Lower lobe of right lung (tissue), 2 donors: ENCODE results near the gene ASTN1. TPM values are rescaled to one million over a fixed set of nuclear protein-coding genes. Genes with fewer than 3 reads are reported as not detected.
A peak's percentile ranks its signal among the peaks of the same experiment; 100 is the strongest.

Experiments
- ATAC-seq, 2 donors: fragments of 200-7000 bp; cut with Tn5 transposase; one replicate each; pipeline ENCODE4 v1.9.1; 2020 to 2022; ENCODE audit warnings: mild to moderate bottlenecking in 2 of 2, moderate library complexity in 2 of 2
- DNase-seq: peaks from one replicate; pipeline ENCODE4 v3.0.0-alpha.2; 2020
- H3K27ac ChIP-seq: fragments of 200-600 bp; one replicate; pipeline ENCODE4 v1.8.0; 2022
- H3K27me3 ChIP-seq: fragments of 200-600 bp; one replicate; pipeline ENCODE4 v1.8.0; 2022; ENCODE audit warnings: low read depth
- H3K36me3 ChIP-seq: fragments of 200-600 bp; one replicate; pipeline ENCODE4 v1.8.0; 2022; ENCODE audit warnings: mild to moderate bottlenecking
- H3K4me1 ChIP-seq: fragments of 200-600 bp; one replicate; pipeline ENCODE4 v1.8.0; 2022
- H3K4me3 ChIP-seq: fragments of 200-600 bp; one replicate; pipeline ENCODE4 v1.8.0; 2022; ENCODE audit warnings: mild to moderate bottlenecking
- H3K9me3 ChIP-seq: fragments of 200-600 bp; one replicate; pipeline ENCODE4 v1.8.0; 2022
- intact Hi-C: fragments of 100-400 bp; cut with DNase I; formaldehyde crosslinking; loops from one replicate; pipeline ENCODE4 v1.11.0; 2022
- total RNA-seq: library from RNA; stranded (reverse); fragmentation: NEBNext Ultra II Directional; extraction: Animal tissue kit (Norgen Biotek cat#: 25700); gene quantifications from one replicate; pipeline ENCODE4 v1.2.1, GENCODE V29; 2021
- TF ChIP-seq, protein P1 (sequence below): fragments of 200-600 bp; IDR thresholded peaks from one replicate; pipeline ENCODE4 v1.8.0; 2022; ENCODE audit warnings: antibody characterized with exemption, mild to moderate bottlenecking
- donor health status: DM: no; HTN: yes; CAD: no; lungs with severe emphysema.

Gene ASTN1
- total RNA-seq, 1 donor from 2014 or later, result 0.41 TPM

DNA sequence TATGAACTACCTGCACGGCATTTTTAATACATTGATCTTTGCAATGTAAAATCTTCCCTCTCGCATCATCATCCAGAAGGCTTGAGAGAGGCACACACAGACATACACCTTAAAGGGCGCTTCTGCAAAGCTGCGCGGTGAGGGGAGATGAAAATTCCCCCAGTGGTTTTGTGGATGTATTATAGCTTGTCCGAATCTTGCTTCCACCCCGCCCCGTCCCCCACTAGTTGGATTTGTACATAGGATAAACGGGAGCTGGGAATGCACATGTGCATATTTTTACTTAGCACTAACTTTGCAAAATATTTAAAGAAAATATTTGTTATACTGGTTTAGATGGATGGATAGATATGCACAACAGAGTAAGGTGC lies 542 bp upstream of the ASTN1 start:
- Histone ChIP-seq H3K4me1 (no peaks in the 10 kb centered on the region), H3K4me3 (no peak overlapping the region), H3K9me3 (no peaks in the 10 kb centered on the region), H3K36me3 (no peaks in the 10 kb centered on the region), H3K27me3 (peaks cover 43% of the 10 kb centered on the region), H3K27ac (no peak overlapping the region)
- ATAC-seq (no peak), DNase-seq (no peak)
- intact Hi-C loops, result no loop called here
- TF ChIP-seq, protein P1, sequence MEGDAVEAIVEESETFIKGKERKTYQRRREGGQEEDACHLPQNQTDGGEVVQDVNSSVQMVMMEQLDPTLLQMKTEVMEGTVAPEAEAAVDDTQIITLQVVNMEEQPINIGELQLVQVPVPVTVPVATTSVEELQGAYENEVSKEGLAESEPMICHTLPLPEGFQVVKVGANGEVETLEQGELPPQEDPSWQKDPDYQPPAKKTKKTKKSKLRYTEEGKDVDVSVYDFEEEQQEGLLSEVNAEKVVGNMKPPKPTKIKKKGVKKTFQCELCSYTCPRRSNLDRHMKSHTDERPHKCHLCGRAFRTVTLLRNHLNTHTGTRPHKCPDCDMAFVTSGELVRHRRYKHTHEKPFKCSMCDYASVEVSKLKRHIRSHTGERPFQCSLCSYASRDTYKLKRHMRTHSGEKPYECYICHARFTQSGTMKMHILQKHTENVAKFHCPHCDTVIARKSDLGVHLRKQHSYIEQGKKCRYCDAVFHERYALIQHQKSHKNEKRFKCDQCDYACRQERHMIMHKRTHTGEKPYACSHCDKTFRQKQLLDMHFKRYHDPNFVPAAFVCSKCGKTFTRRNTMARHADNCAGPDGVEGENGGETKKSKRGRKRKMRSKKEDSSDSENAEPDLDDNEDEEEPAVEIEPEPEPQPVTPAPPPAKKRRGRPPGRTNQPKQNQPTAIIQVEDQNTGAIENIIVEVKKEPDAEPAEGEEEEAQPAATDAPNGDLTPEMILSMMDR, result no peak

DNA sequence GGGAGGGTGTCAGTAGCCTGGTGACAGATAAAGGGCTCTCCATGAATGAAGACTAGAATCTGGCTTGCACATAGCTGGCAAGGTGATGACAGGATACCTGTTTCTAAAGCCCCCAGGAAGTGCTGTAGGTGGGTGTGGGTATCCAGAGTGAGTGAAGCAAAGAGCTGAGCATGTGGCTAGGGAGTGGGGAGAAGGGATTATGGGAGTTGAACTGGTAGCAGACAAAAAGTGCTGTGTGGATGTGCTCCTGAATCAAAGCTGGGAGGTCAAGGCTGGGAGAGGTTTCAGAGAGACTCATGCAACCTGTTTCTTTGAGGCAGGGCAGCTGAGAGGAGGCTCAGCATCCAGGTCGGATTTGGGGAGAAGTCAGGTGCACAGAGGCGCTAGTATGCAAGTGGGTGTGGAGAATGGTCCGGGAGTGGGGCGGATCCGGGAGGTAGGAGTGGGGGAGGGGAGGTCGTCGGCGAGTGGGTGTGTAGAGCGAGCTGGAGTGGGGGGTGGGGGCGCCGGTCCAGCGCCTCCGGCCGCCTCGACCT lies 600 bp downstream of the ASTN1 start:
- Histone ChIP-seq H3K4me3 (peak overlapping the region; percentile 32), H3K36me3 (no peaks in the 10 kb centered on the region), H3K4me1 (no peaks in the 10 kb centered on the region), H3K9me3 (no peaks in the 10 kb centered on the region), H3K27me3 (peaks cover 35% of the 10 kb centered on the region), H3K27ac (no peak overlapping the region)
- TF ChIP-seq, protein P1, result no peak
- intact Hi-C loops, result no loop called here
- ATAC-seq (no peak), DNase-seq (no peak)

DNA sequence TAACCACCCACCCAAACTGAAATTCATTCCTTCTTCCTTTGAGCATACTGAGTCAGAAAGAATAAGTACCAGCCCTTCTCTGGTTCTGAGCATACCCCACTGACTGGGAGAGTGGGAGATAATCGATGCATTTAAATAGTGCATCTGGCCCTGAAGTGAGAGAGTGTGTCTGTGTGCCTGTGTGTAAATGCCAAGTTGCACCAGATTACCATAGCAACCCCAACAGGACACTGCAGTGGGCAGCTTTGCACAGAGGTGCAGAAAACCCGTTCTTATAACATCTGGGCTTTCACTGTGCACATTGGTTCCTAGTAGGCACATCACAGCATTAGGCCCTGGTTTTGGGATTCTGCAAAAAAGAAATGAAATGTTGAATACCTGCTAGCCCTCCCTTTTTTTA lies 2.3 kb downstream of the ASTN1 start:
- Histone ChIP-seq H3K27me3 (peaks cover 35% of the 10 kb centered on the region), H3K27ac (no peak overlapping the region), H3K4me1 (no peaks in the 10 kb centered on the region), H3K4me3 (no peak overlapping the region), H3K36me3 (no peaks in the 10 kb centered on the region), H3K9me3 (no peaks in the 10 kb centered on the region)
- TF ChIP-seq, protein P1, result no peak
- DNase-seq, result no peak
- ATAC-seq, result no peak
- intact Hi-C loops, result no loop called here

DNA sequence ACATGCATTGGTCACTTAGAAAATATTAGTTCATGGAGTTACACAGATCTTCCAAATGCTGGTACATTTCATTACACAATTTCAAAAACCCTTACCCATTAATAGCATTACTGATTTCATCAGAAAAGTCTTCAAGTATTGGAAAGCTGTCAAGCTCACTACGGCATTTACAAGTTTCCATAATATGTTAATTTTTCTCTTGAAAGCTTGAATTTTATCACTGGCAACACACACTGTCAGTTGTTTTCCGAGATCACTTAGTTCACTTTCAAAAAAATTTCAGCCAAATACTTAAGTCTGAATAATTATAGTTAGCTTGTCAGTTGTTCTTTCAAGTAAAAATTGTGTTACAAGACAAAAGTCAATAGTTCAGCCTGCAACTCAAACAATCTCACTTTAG lies 18.0 kb downstream of the ASTN1 start:
- Histone ChIP-seq H3K27me3 (no peaks in the 10 kb centered on the region), H3K36me3 (no peaks in the 10 kb centered on the region), H3K4me1 (no peaks in the 10 kb centered on the region), H3K27ac (no peak overlapping the region), H3K9me3 (no peaks in the 10 kb centered on the region), H3K4me3 (no peak overlapping the region)
- intact Hi-C loops, result no loop called here
- DNase-seq (no peak), ATAC-seq (no peak)
- TF ChIP-seq, protein P1, result no peak

DNA sequence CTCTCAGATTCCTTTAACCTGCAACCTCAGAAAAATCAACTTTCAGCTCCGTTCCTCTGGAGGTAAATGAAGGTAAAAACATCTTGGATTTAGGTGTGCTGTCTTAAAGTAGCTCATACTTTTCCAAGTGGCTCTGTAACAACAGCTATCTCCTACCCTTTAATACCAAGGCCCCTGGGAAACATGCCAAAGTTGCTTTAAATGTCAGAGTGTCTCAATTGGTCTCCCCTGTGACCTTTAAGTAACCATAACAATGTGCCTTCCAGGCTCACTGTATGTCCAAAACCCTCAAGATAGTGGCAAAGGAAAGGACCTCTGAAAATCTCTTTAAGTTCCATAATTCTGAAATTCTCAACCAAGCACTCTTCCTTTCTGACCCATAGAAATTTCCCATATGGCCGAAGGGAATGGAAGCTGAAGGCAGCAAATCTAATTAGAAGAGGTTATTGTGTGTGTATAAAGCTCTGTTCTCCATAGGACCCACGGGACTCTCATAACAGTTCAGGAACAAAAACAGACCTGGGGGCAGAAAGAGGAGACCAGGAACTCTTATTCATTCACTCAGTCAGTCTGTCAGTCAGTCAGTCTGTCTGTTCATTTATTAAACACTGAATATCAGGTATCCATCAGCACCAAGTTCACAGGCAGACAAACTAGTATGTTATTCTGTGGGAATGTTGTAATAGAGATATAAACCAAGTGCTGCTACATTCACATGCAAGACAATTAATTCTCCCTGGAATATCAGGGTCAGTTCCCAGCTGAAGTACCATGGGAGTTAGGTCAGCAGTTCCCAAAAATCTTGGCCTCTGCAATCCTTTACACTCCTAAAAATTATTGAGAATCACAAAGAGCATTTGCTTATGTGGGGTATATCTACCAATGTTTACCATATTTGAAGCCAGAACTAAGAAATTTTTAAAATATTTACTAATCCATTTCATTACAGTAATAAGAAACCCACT lies 19.1 kb downstream of the ASTN1 start:
- no peaks in the 10 kb centered on the region for H3K36me3 ChIP-seq
- no peaks in the 10 kb centered on the region for H3K9me3 ChIP-seq
- ATAC-seq, result no peak
- no peak for DNase-seq
- intact Hi-C loops, result no loop called here
- TF ChIP-seq, protein P1, result no peak
- H3K27ac ChIP-seq, result no peak overlapping the region
- no peaks in the 10 kb centered on the region for H3K27me3 ChIP-seq
- H3K4me1 ChIP-seq, result no peaks in the 10 kb centered on the region
- no peak overlapping the region for H3K4me3 ChIP-seq
